IPS DF 19.7 (cell line): ENCODE data around the gene FAM184A.
"Not testable (repeated sequence)": the region's sequence is repeated elsewhere in the genome, so short reads cannot be mapped to it uniquely, and the experiment has no call there.

Experiments
- DNase-seq: peaks from one replicate; pipeline ENCODE4 v3.0.0-alpha.2; 2013; ENCODE audit warnings: low read depth, low spot score

The FAM184A gene

GRCh38 chr6:119078376-119079282, at the start of gene FAM184A:
Gene FAM184A, minus strand, starts transcription at chr6:119078664. Its CDS starts 365 bp downstream, at chr6:119078299.
- no peak for DNase-seq

GRCh38 chr6:119127627-119128026, 49.2 kb upstream of the FAM184A start:
- DNase-seq, result no peak

GRCh38 chr6:119126826-119127225, 48.4 kb upstream of the FAM184A start:
- DNase-seq, result no peak

- DNase-seq, result no peak
Observed at GRCh38 chr6:119126140-119126539, 47.7 kb upstream of the FAM184A start.

GRCh38 chr6:119125576-119125975, 47.1 kb upstream of the FAM184A start:
- no peak for DNase-seq

GRCh38 chr6:119124079-119124824, 45.8 kb upstream of the FAM184A start:
- no peak for DNase-seq

GRCh38 chr6:119122336-119122735, 43.9 kb upstream of the FAM184A start:
- DNase-seq, result no peak

- DNase-seq, result no peak
Observed at GRCh38 chr6:119121367-119121766, 42.9 kb upstream of the FAM184A start.

- DNase-seq, result no peak
Observed at GRCh38 chr6:119119989-119120388, 41.5 kb upstream of the FAM184A start.

GRCh38 chr6:119119062-119119461, 40.6 kb upstream of the FAM184A start:
- not testable (repeated sequence) for DNase-seq

GRCh38 chr6:119116712-119117281, 38.3 kb upstream of the FAM184A start:
- DNase-seq, result no peak

- DNase-seq, result no peak
Observed at GRCh38 chr6:119113961-119114360, 35.5 kb upstream of the FAM184A start.

GRCh38 chr6:119112812-119113530, 34.5 kb upstream of the FAM184A start:
- DNase-seq, result no peak

- DNase-seq, result no peak
Observed at GRCh38 chr6:119110601-119111548, 32.4 kb upstream of the FAM184A start.

GRCh38 chr6:119109654-119110325, 31.3 kb upstream of the FAM184A start:
- DNase-seq, result no peak

- DNase-seq, result no peak
Observed at GRCh38 chr6:119108076-119108475, 29.6 kb upstream of the FAM184A start.

GRCh38 chr6:119105282-119105681, 26.8 kb upstream of the FAM184A start:
- no peak for DNase-seq

GRCh38 chr6:119102901-119103300, 24.4 kb upstream of the FAM184A start:
- no peak for DNase-seq

- DNase-seq, result no peak
Observed at GRCh38 chr6:119100115-119100514, 21.7 kb upstream of the FAM184A start.

- not testable (repeated sequence) for DNase-seq
Observed at GRCh38 chr6:119097815-119098361, 19.4 kb upstream of the FAM184A start.
